HCT116 (cell line): ENCODE measurements around the gene SIAH2. TPM values are rescaled to one million over a fixed set of nuclear protein-coding genes. Genes with fewer than 3 reads are reported as not detected.
A peak's percentile ranks its signal among the peaks of the same experiment; 100 is the strongest.

Source experiments
- ATAC-seq: fragments of 200-7000 bp; cut with Tn5 transposase; 2 replicates; pipeline ENCODE4 v1.9.1; 2020; ENCODE audit warnings: mild to moderate bottlenecking, moderate library complexity
- BruUV-seq: library from RNA; stranded (reverse); fragments of 400-500 nt; replicated peaks from 2 replicates; lab custom pipeline; 2021; lab: Mats Ljungman, UMichigan
- CTCF ChIA-PET: fragments of 300-600 bp; sonication (Branson Sonifier 250); formaldehyde crosslinking; loops from one replicate; lab custom pipeline; 2021; ENCODE audit warnings: antibody characterized with exemption; lab: Charles Lee
- POLR2A ChIA-PET: fragments of 300-600, 350-600 bp; sonication (Branson Sonifier 250); formaldehyde crosslinking; loops from one replicate; lab custom pipeline; 2021; ENCODE audit warnings: antibody characterized with exemption; lab: Charles Lee
- RAD21 ChIA-PET, 2 experiments: fragments of 300-600 bp; sonication (Branson Sonifier 250); formaldehyde crosslinking; loops; one replicate each; lab custom pipeline; 2023; ENCODE audit warnings: low total read pairs in 2 of 2; ENCODE audit not compliant: uncharacterized antibody in 2 of 2, unreplicated experiment in 2 of 2, low non-redundant PET in 1 of 2; lab: Charles Lee
- DNase-seq: peaks from one replicate; pipeline ENCODE4 v3.0.0-alpha.2; 2010; ENCODE audit warnings: low read depth, low spot score
- H2AFZ ChIP-seq: fragments of 200-600 bp; shearing (Covaris generic), sonication (generic); 2 replicates; pipeline ENCODE4 v1.6.1; 2017; ENCODE audit warnings: low read depth, mixed run types, mixed read lengths, antibody characterized with exemption, low read length; ENCODE audit not compliant: poor library complexity, severe bottlenecking
- H3K27ac ChIP-seq: 2 replicates; pipeline ENCODE4 v1.5.1; 2012; ENCODE audit warnings: low read depth, low read length
- H3K27me3 ChIP-seq: fragments of 200-600 bp; sonication (generic); 2 replicates; pipeline ENCODE4 v1.6.1; 2016; ENCODE audit warnings: mixed run types, low read length, mixed read lengths; ENCODE audit not compliant: insufficient read depth
- H3K36me3 ChIP-seq, 2 experiments: fragments of 200-500 bp in 1 of 2; fragments of 200-600 bp in 1 of 2; sonication (Bioruptor generic) in 1 of 2; sonication (generic) in 1 of 2; 2 replicates each; pipeline versions ENCODE4 v1.5.1 to v1.6.1; 2014 to 2016; ENCODE audit warnings: low read length in 2 of 2, inconsistent platforms in 1 of 2, mixed read lengths in 1 of 2, mixed run types in 1 of 2; ENCODE audit not compliant: insufficient read depth in 2 of 2, control insufficient read depth in 1 of 2
- H3K4me1 ChIP-seq, 2 experiments: fragments of 200-600 bp in 1 of 2; sonication (generic) in 1 of 2; 2 replicates each; pipeline versions ENCODE4 v1.5.1 to v1.6.1; 2012 to 2017; ENCODE audit warnings: low read length in 2 of 2, inconsistent platforms in 1 of 2, mild to moderate bottlenecking in 1 of 2, mixed read lengths in 1 of 2, mixed run types in 1 of 2, moderate library complexity in 1 of 2; ENCODE audit not compliant: insufficient read depth in 2 of 2, control insufficient read depth in 1 of 2
- H3K4me2 ChIP-seq: fragments of 200-600 bp; sonication (generic); 2 replicates; pipeline ENCODE4 v1.6.1; 2017; ENCODE audit warnings: mixed run types, low read length, mixed read lengths
- H3K4me3 ChIP-seq, 2 experiments: fragments of 200-600 bp in 1 of 2; sonication (generic) in 1 of 2; replicated peaks in 1 of 2; 2 replicates each; pipeline ENCODE4 v1.5.1; 2011 to 2016; ENCODE audit warnings: low read length in 2 of 2, control low read depth in 1 of 2, low read depth in 1 of 2, mild to moderate bottlenecking in 1 of 2, mixed read lengths in 1 of 2, mixed run types in 1 of 2
- H3K79me2 ChIP-seq: fragments of 200-600 bp; sonication (generic); 2 replicates; pipeline ENCODE4 v1.6.1; 2017; ENCODE audit warnings: mild to moderate bottlenecking, mixed run types, low read length, moderate library complexity, mixed read lengths; ENCODE audit not compliant: insufficient read depth
- H3K9ac ChIP-seq: fragments of 200-600 bp; sonication (generic); 2 replicates; pipeline ENCODE4 v1.6.1; 2016; ENCODE audit warnings: low read length, mixed read lengths
- H3K9me2 ChIP-seq: fragments of 200-600 bp; sonication (generic), shearing (Covaris generic); 2 replicates; pipeline ENCODE4 v1.6.1; 2017; ENCODE audit warnings: mixed run types, mild to moderate bottlenecking, moderate library complexity; ENCODE audit not compliant: insufficient read depth
- H3K9me3 ChIP-seq, 2 experiments: fragments of 200-500 bp in 1 of 2; fragments of 200-600 bp in 1 of 2; sonication (Bioruptor generic) in 1 of 2; sonication (generic) in 1 of 2; 2 replicates each; pipeline ENCODE4 v1.6.1; 2014 to 2017; ENCODE audit warnings: low read length in 2 of 2, mixed read lengths in 2 of 2, inconsistent platforms in 1 of 2, low read depth in 1 of 2, mild to moderate bottlenecking in 1 of 2, mixed run types in 1 of 2, moderate library complexity in 1 of 2; ENCODE audit not compliant: control insufficient read depth in 1 of 2, insufficient read depth in 1 of 2
- H4K20me1 ChIP-seq: fragments of 200-600 bp; sonication (generic), shearing (Covaris generic); 2 replicates; pipeline ENCODE4 v1.6.1; 2017; ENCODE audit warnings: mixed run types, mild to moderate bottlenecking, moderate library complexity; ENCODE audit not compliant: insufficient read depth
- ATF3 ChIP-seq: IDR thresholded peaks from 2 replicates; pipeline ENCODE4 v1.6.1; 2012
- CBX3 ChIP-seq: IDR thresholded peaks from 2 replicates; pipeline ENCODE4 v1.6.1; 2012; ENCODE audit warnings: low read depth
- CTCF ChIP-seq, 3 experiments: fragments of 200-600 bp in 1 of 3; sonication (generic) in 1 of 3; IDR thresholded peaks in 2 of 3; conservative IDR thresholded peaks in 1 of 3; 2 replicates each; pipeline ENCODE4 v1.5.1; 2012 to 2017; ENCODE audit warnings: low read depth in 2 of 3, low read length in 2 of 3, antibody characterized with exemption in 1 of 3, borderline replicate concordance in 1 of 3, control low read depth in 1 of 3, mild to moderate bottlenecking in 1 of 3, mixed read lengths in 1 of 3, mixed run types in 1 of 3, moderate library complexity in 1 of 3; ENCODE audit not compliant: insufficient read depth in 1 of 3
- EGR1 ChIP-seq: IDR thresholded peaks from 2 replicates; pipeline ENCODE4 v1.6.1; 2012; ENCODE audit warnings: low read depth
- ELF1 ChIP-seq: IDR thresholded peaks from 2 replicates; pipeline ENCODE4 v1.6.1; 2012; ENCODE audit warnings: low read depth, borderline replicate concordance
- EZH2phosphoT487 ChIP-seq: fragments of 200-600 bp; IDR thresholded peaks from 2 replicates; pipeline ENCODE4 v1.6.1; 2018; ENCODE audit warnings: antibody characterized with exemption, borderline replicate concordance
- FOSL1 ChIP-seq: IDR thresholded peaks from 2 replicates; pipeline ENCODE4 v1.6.1; 2012; ENCODE audit warnings: low read depth
- JUND ChIP-seq: IDR thresholded peaks from 2 replicates; pipeline ENCODE4 v1.6.1; 2012
- MAX ChIP-seq: IDR thresholded peaks from 2 replicates; pipeline ENCODE4 v1.6.1; 2012
- POLR2A ChIP-seq: IDR thresholded peaks from 2 replicates; pipeline ENCODE4 v1.7.0; 2011; ENCODE audit warnings: borderline replicate concordance; ENCODE audit not compliant: insufficient read depth, insufficient read length; ENCODE audit errors: extremely low read depth
- POLR2AphosphoS5 ChIP-seq: IDR thresholded peaks from 2 replicates; pipeline ENCODE4 v1.6.1; 2011; ENCODE audit warnings: mild to moderate bottlenecking, low read depth, low read length, moderate library complexity
- SIN3A ChIP-seq: IDR thresholded peaks from 2 replicates; pipeline ENCODE4 v1.6.1; 2012; ENCODE audit warnings: low read depth
- SP1 ChIP-seq: IDR thresholded peaks from 2 replicates; pipeline ENCODE4 v1.6.1; 2012; ENCODE audit warnings: low read depth
- SRF ChIP-seq: IDR thresholded peaks from 2 replicates; pipeline ENCODE4 v1.6.1; 2012; ENCODE audit warnings: low read depth
- TCF7L2 ChIP-seq: IDR thresholded peaks from 2 replicates; pipeline ENCODE4 v1.7.0; 2011; ENCODE audit warnings: borderline replicate concordance, inconsistent platforms; ENCODE audit not compliant: insufficient read depth, insufficient read length; ENCODE audit errors: extremely low read depth
- YY1 ChIP-seq: IDR thresholded peaks from 2 replicates; pipeline ENCODE4 v1.6.1; 2011; ENCODE audit warnings: low read length, low read depth, moderate library complexity, mild to moderate bottlenecking; ENCODE audit not compliant: insufficient replicate concordance; ENCODE audit errors: extremely low read depth
- ZFX ChIP-seq: fragments of 450-650 bp; IDR thresholded peaks from 2 replicates; pipeline ENCODE4 v1.6.1; 2017
- ZNF274 ChIP-seq: fragments of 200-500 bp; sonication (Bioruptor generic); IDR thresholded peaks from 2 replicates; pipeline ENCODE4 v1.6.1; 2014; ENCODE audit warnings: mild to moderate bottlenecking, low read depth, low read length, inconsistent platforms
- intact Hi-C: fragments of 100-400 bp; cut with micrococcal nuclease; formaldehyde crosslinking; loops from 2 replicates; pipeline ENCODE4 v1.10.0; 2022
- total RNA-seq: library from RNA; stranded (reverse); gene quantifications from one replicate; pipeline ENCODE4 v1.2.1, GENCODE V29; 2021; ENCODE audit not compliant: unreplicated experiment
- TF ChIP-seq, protein P1 (sequence below): IDR thresholded peaks from 2 replicates; pipeline ENCODE4 v1.6.1; 2011; ENCODE audit warnings: mild to moderate bottlenecking, low read length, moderate library complexity; ENCODE audit not compliant: insufficient replicate concordance; ENCODE audit errors: extremely low read depth

The SIAH2 gene
- total RNA-seq, 1 experiment from 2014 or later, result 39.9 TPM

DNA sequence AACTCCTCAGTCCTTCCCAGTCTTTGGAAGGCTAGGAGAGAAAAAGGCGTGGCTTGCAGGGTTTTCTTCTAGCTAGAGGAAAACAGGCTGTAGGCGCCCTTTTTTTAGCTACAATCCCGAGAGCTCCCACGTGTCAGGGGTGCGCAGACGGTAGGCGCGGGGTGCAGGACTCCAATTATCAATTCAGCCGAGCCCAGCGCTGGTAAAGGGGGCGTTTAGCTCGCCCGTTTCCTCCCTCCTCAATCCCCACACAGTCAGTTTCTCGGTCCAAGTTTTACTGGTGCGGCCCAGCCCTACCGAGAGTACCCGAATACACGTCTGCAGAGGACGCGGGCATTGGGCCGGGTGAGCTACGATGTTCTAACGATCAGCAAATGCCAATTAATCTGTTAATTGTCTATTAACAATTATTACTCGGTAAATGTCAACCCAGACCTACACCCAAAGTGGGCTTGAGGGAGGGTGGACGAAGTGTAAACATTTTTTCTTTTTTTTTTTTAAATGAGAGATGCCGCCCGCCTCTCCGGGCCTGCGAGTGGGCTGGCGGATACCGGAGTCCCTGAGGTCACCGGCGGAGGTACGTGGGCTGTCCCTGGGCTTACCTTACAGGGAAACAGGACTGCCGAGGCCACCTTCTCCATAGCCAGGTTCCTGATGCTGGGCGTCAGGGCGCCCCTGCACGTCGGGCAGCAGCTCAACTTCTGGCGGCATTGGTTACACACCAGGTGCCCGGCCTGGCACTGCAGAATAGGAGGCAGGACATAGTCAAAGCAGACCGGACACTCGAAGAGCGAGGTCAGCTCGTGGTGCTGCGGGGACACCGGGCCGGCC, 923 bp downstream of the SIAH2 start (continued):
- TF ChIP-seq, protein P1, sequence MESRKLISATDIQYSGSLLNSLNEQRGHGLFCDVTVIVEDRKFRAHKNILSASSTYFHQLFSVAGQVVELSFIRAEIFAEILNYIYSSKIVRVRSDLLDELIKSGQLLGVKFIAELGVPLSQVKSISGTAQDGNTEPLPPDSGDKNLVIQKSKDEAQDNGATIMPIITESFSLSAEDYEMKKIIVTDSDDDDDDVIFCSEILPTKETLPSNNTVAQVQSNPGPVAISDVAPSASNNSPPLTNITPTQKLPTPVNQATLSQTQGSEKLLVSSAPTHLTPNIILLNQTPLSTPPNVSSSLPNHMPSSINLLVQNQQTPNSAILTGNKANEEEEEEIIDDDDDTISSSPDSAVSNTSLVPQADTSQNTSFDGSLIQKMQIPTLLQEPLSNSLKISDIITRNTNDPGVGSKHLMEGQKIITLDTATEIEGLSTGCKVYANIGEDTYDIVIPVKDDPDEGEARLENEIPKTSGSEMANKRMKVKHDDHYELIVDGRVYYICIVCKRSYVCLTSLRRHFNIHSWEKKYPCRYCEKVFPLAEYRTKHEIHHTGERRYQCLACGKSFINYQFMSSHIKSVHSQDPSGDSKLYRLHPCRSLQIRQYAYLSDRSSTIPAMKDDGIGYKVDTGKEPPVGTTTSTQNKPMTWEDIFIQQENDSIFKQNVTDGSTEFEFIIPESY, result no peak
- TF ChIP-seq SIN3A, result peak; percentile 40; the same call in 1 of the 2 replicates
- no peak for TF ChIP-seq JUND
- TF ChIP-seq ELF1, result no peak

- no peak for DNase-seq
These were observed 2.4 kb downstream of the SIAH2 start for GRCh38 chr3:150760431-150761200.

More at GRCh38 chr3:150760431-150761200, 2.4 kb downstream of the SIAH2 start:
- no peak for TF ChIP-seq CTCF (IDR thresholded peaks at IDR 0.05 in 2 of 3, conservative IDR thresholded peaks at IDR 0.05 in 1 of 3; ENCODE audit: borderline replicate concordance in 1 of 3, insufficient read depth in 1 of 3, low read depth in 2 of 3, low read length in 2 of 3)
- TF ChIP-seq SIN3A, result no peak
- TF ChIP-seq CBX3, result no peak
- TF ChIP-seq ATF3, result no peak
- TF ChIP-seq ELF1, result no peak
- TF ChIP-seq EGR1, result no peak
- TF ChIP-seq FOSL1, result no peak
- TF ChIP-seq POLR2AphosphoS5, result no peak
- TF ChIP-seq POLR2A, result no peak
- TF ChIP-seq MAX, result no peak
- TF ChIP-seq ZNF274, result no peak
- no peak for TF ChIP-seq SRF
- no peak for TF ChIP-seq EZH2phosphoT487
- TF ChIP-seq TCF7L2, result no peak
- TF ChIP-seq ZFX, result no peak
- no peak for TF ChIP-seq SP1
- no peak for TF ChIP-seq YY1
- no peak for TF ChIP-seq JUND
- RAD21 ChIA-PET, result no interaction called here
- Histone ChIP-seq H3K9me2 (no peaks in the 10 kb centered on the region), H3K4me2 (peak overlapping the region; percentile 95), H3K9me3 (no peaks in the 10 kb centered on the region), H3K27me3 (no peaks in the 10 kb centered on the region), H2AFZ (no peak overlapping the region), H3K9ac (peak overlapping the region; percentile 88), H3K79me2 (peaks cover 66% of the 10 kb centered on the region), H3K27ac (no peak overlapping the region), H3K4me1 (peaks cover 23 to 45% of the 10 kb centered on the region in 2 experiments), H4K20me1 (peaks cover 7% of the 10 kb centered on the region; the same call in 1 of the 2 replicates), H3K4me3 (peak overlapping the region; percentile 72 to 91; a peak in 3 of 4 replicates), H3K36me3 (0 out of 4 replicates have a peak, but pooled peaks cover 0 to 4% of the 10 kb centered on the region in 2 experiments)
- no peak for ATAC-seq
- BruUV-seq, result no TSS peak
- intact Hi-C loops, result loop anchor here (5.0 kb wide), 2 partner anchors 158 to 213 kb away; partner anchors contain the start of genes EIF2A, SELENOT and SERP1
- POLR2A ChIA-PET, result no interaction called here
- CTCF ChIA-PET, result no interaction called here
